ENCODE data around the gene CCDC195.

Gene CCDC195, protein sequence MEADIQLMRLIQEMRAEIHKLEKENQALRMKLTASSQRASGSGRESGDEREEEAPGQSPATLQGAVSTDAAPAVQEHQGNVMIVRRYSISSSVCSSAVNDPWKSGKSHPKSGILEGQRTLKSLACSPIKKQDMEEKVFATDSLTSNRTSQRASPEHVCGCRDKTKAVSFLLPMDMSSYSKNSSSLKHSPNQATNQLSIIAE

GRCh38 chr2:224716201-224716600 is at the start of gene CCDC195:
TSS of gene CCDC195 (minus strand) at chr2:224716365. CDS start at chr2:224716365, 0 bp downstream.
- Mint-ChIP-seq H3K9me3 (ENCODE audit: low read depth) (peaks cover 11% of the 10 kb centered on the region), H3K36me3 (peaks cover 4% of the 10 kb centered on the region), H3K27me3 (peaks cover 3% of the 10 kb centered on the region), H3K4me1 (ENCODE audit: low read depth) (no peaks in the 10 kb centered on the region), H3K27ac (no peak within 1 kb of the TSS), H3K4me3 (no peak within 1 kb of the TSS)

- H3K4me3 Mint-ChIP-seq, result peak overlapping the region; percentile 6
- no peaks in the 10 kb centered on the region for H3K9me3 Mint-ChIP-seq (ENCODE audit: low read depth)
- peaks cover 47% of the 10 kb centered on the region for H3K36me3 Mint-ChIP-seq
- no peaks in the 10 kb centered on the region for H3K27me3 Mint-ChIP-seq
- H3K27ac Mint-ChIP-seq, result peak overlapping the region; percentile 90
- H3K4me1 Mint-ChIP-seq (ENCODE audit: low read depth), result peaks cover 41% of the 10 kb centered on the region
Observed at GRCh38 chr2:224764565-224765236, 48.5 kb upstream of the CCDC195 start.

DNA sequence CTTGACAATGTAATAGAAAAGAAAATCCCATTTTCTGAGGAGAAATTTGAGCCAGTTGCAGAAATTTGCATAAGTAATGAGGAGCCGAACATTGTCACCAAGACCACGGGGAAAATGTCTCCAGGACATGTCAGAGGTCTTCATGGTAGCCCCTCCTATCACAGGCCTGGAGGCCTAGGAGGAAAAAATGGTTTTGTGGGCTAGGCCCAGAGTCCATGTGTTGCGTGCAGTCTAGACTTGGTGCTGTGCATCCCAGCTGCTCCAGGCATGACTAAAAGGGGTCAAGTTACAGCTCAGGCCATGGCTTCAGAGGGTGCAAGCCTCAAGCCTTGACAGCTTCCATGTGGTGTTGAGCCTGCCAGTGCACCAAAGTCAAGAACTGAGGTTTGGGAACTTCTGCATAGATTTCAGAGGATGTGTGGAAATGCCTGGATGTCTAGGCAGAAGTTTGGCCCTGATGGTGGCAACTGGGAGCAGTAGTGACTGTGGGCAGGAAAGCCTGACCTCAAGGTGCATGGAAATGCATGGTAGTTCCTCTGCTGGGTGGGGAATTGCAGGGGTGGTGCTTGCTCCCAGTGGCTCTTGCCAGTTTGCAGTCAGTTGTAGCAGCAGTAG is 41.9 kb upstream of the CCDC195 start:
- Mint-ChIP-seq H3K27ac (no peak overlapping the region), H3K36me3 (peaks cover 49% of the 10 kb centered on the region), H3K9me3 (ENCODE audit: low read depth) (peaks cover 20% of the 10 kb centered on the region), H3K27me3 (no peaks in the 10 kb centered on the region), H3K4me3 (no peak overlapping the region), H3K4me1 (ENCODE audit: low read depth) (peaks cover 5% of the 10 kb centered on the region)

- Mint-ChIP-seq H3K9me3 (ENCODE audit: low read depth) (peaks cover 17% of the 10 kb centered on the region), H3K4me1 (ENCODE audit: low read depth) (no peaks in the 10 kb centered on the region), H3K27ac (no peak overlapping the region), H3K27me3 (peaks cover 1% of the 10 kb centered on the region), H3K4me3 (no peak overlapping the region), H3K36me3 (peaks cover 23% of the 10 kb centered on the region)
Observed at GRCh38 chr2:224753743-224754540, 37.8 kb upstream of the CCDC195 start.

DNA sequence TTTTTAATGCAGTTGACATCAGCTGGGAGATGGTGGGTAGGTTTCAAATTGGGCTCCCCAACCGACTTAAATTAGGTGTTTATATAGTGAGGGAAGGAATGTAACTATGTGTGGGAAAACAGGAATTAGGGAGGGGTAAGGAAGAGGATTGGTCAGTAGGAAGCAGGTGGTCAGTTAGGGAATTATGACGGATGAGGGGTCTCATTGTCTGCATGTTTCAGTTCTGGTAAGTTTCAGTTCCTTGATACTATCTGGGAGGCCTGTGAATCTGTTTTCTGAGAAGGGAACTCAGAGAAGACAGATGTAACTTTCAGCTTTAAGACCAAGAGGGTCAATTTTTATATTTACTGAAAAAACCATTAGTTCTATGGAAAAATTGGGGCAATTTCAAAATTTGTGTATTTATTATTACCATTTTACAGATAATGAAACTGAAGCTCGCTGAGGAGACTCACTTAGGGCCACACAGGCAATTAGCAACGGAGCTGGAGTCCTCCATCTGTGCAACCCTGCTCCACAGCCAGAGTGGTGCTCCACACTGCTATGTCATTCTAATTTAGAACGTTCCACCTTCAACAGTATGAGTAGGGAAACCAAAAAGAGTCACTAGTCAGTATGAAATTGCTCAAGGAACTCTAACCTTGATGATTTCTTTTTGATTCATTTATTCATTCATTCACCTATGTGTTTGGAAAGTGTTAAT is 36.0 kb upstream of the CCDC195 start:
- no peak overlapping the region for H3K4me3 Mint-ChIP-seq
- H3K9me3 Mint-ChIP-seq (ENCODE audit: low read depth), result peaks cover 7% of the 10 kb centered on the region
- H3K4me1 Mint-ChIP-seq (ENCODE audit: low read depth), result no peaks in the 10 kb centered on the region
- peaks cover 4% of the 10 kb centered on the region for H3K27me3 Mint-ChIP-seq
- no peak overlapping the region for H3K27ac Mint-ChIP-seq
- peaks cover 5% of the 10 kb centered on the region for H3K36me3 Mint-ChIP-seq

DNA sequence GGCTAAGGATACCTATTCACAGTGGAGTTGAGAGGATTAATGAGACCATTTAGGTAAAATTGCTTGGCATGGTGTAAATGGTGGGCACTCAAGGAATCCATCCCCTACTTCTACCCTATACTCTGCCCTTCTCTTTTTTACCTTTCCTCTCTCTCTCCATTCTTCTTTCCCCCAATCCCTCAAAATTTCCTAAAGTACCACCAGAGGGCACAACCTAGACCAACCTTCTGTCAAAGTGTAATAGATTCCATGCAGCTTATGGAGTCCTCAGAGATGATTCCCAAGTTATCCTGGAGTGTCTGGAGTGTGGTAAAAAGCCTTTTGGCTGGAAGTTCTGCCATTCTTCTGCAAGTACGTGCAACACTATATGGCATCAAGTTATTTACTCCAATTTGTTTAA is 33.0 kb upstream of the CCDC195 start:
- no peak overlapping the region for H3K27ac Mint-ChIP-seq
- H3K4me3 Mint-ChIP-seq, result no peak overlapping the region
- H3K36me3 Mint-ChIP-seq, result peaks cover under 1% of the 10 kb centered on the region
- H3K4me1 Mint-ChIP-seq (ENCODE audit: low read depth), result no peaks in the 10 kb centered on the region
- peaks cover 6% of the 10 kb centered on the region for H3K27me3 Mint-ChIP-seq
- H3K9me3 Mint-ChIP-seq (ENCODE audit: low read depth), result no peaks in the 10 kb centered on the region

GRCh38 chr2:224747765-224748164 is 31.6 kb upstream of the CCDC195 start:
- Mint-ChIP-seq H3K36me3 (peaks cover under 1% of the 10 kb centered on the region), H3K27ac (no peak overlapping the region), H3K4me1 (ENCODE audit: low read depth) (no peaks in the 10 kb centered on the region), H3K4me3 (no peak overlapping the region), H3K27me3 (peaks cover 6% of the 10 kb centered on the region), H3K9me3 (ENCODE audit: low read depth) (peaks cover under 1% of the 10 kb centered on the region)

DNA sequence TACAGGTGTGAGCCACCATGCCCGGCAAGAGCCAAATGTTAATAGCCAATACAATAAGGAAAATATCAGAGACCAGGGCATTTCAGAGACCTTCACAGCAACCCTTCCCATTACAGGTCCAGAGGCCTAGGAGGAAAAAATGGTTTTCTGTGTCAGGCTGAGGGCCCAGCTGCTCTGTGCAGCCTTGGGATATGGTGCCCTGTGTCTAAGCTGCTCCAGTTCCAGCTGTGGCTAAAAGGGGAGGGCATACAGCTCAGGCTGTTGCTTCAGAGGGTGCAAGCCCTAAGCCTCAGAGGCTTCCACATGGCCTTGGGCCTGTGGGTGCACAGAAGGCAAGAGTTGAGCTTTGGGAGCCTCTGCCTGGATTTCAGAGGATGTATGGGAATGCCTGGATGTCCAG is 20.1 kb upstream of the CCDC195 start:
- peaks cover 17% of the 10 kb centered on the region for H3K36me3 Mint-ChIP-seq
- H3K9me3 Mint-ChIP-seq (ENCODE audit: low read depth), result peaks cover 15% of the 10 kb centered on the region
- no peaks in the 10 kb centered on the region for H3K27me3 Mint-ChIP-seq
- H3K27ac Mint-ChIP-seq, result no peak overlapping the region
- no peak overlapping the region for H3K4me3 Mint-ChIP-seq
- H3K4me1 Mint-ChIP-seq (ENCODE audit: low read depth), result no peaks in the 10 kb centered on the region

- Mint-ChIP-seq H3K27me3 (no peaks in the 10 kb centered on the region), H3K4me3 (no peak overlapping the region), H3K4me1 (ENCODE audit: low read depth) (no peaks in the 10 kb centered on the region), H3K9me3 (ENCODE audit: low read depth) (peaks cover 15% of the 10 kb centered on the region), H3K27ac (no peak overlapping the region), H3K36me3 (peaks cover 20% of the 10 kb centered on the region)
Observed at GRCh38 chr2:224734949-224735348, 18.8 kb upstream of the CCDC195 start.

DNA sequence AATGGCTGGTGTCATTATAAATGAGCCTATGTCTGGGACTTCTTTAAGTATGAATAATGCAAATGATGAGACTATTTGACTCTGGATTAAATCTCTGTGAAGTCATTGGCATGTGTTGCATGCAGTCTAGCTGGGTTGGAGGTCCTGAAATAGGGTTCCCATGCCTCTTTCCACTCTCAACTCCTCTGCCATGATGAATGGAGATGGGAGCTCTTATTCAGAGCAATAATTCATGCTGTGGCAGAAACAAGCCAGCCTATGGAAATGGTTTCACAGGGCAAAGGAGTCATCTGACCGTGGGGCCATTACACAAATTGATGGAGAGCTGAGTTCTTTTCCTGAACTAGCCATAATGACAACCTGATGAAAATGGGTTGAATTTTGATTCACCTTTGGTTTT is 15.5 kb upstream of the CCDC195 start:
- no peak overlapping the region for H3K4me3 Mint-ChIP-seq
- H3K4me1 Mint-ChIP-seq (ENCODE audit: low read depth), result no peaks in the 10 kb centered on the region
- no peaks in the 10 kb centered on the region for H3K27me3 Mint-ChIP-seq
- no peak overlapping the region for H3K27ac Mint-ChIP-seq
- peaks cover 19% of the 10 kb centered on the region for H3K36me3 Mint-ChIP-seq
- peaks cover 22% of the 10 kb centered on the region for H3K9me3 Mint-ChIP-seq (ENCODE audit: low read depth)

GRCh38 chr2:224729435-224729834 is 13.3 kb upstream of the CCDC195 start:
- Mint-ChIP-seq H3K27me3 (no peaks in the 10 kb centered on the region), H3K4me3 (no peak overlapping the region), H3K9me3 (ENCODE audit: low read depth) (peaks cover 18% of the 10 kb centered on the region), H3K27ac (no peak overlapping the region), H3K36me3 (peaks cover 10% of the 10 kb centered on the region), H3K4me1 (ENCODE audit: low read depth) (no peaks in the 10 kb centered on the region)

- Mint-ChIP-seq H3K4me3 (no peak overlapping the region), H3K4me1 (ENCODE audit: low read depth) (no peaks in the 10 kb centered on the region), H3K27ac (no peak overlapping the region), H3K27me3 (no peaks in the 10 kb centered on the region), H3K36me3 (peaks cover 4% of the 10 kb centered on the region), H3K9me3 (ENCODE audit: low read depth) (peaks cover 18% of the 10 kb centered on the region)
Observed at GRCh38 chr2:224724331-224724730, 8.2 kb upstream of the CCDC195 start.

DNA sequence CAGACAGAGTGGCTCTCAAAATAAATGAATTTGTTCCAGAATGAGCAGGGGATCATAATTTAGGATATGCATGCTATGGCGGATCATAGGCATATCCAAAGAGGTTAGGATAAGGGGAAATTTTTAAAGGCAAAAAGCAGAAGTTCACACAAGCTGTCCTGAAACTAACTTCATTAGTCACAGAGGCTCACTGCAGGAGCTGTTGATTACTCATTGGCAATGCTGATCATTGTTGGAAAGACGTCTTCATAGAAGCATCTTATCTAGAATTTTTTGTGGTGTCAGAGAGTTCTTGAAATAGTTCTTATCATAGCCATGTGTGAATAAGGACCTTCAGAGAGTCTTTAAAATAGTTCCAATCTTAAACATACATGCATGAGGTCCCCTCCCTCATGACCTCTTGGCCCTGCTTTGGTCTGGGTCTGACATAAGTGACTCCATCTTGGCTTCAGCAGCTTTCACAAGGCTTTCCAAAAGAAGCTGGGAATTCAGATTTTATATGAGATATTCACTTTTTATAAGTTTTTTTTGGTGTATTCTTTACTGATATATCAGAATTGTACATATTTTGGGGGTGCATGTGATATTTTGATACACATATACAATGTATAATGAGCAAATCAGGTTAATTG is 7.5 kb upstream of the CCDC195 start:
- peaks cover 4% of the 10 kb centered on the region for H3K36me3 Mint-ChIP-seq
- H3K9me3 Mint-ChIP-seq (ENCODE audit: low read depth), result peaks cover 18% of the 10 kb centered on the region
- H3K4me1 Mint-ChIP-seq (ENCODE audit: low read depth), result no peaks in the 10 kb centered on the region
- H3K27ac Mint-ChIP-seq, result no peak overlapping the region
- no peak overlapping the region for H3K4me3 Mint-ChIP-seq
- H3K27me3 Mint-ChIP-seq, result no peaks in the 10 kb centered on the region

DNA sequence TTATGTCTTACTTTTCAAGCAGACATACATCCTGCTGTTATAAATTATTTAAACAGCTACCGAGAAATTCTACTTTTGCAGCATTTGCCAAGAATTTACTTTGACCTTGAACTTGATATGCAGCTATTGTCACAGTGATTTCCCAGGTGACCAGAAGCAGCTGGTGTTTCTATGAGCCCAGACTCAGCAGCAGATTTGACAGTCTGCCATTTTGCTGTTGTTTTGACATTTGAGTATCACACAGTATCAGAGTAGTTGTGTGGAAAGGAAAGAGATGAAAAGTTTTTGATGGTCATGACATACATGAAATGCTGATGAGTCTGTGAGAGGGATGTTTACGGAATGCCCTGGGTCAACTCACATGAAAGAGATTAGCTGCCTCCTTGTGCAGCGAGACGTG is 6.6 kb upstream of the CCDC195 start:
- Mint-ChIP-seq H3K27me3 (no peaks in the 10 kb centered on the region), H3K4me3 (no peak overlapping the region), H3K4me1 (ENCODE audit: low read depth) (no peaks in the 10 kb centered on the region), H3K9me3 (ENCODE audit: low read depth) (peaks cover 11% of the 10 kb centered on the region), H3K36me3 (no peaks in the 10 kb centered on the region), H3K27ac (no peak overlapping the region)

Measured in activated naive CD8-positive, alpha-beta T cell (primary cell).